Measurements from ENCODE around the gene EOGT. TPM values are rescaled to one million over a fixed set of nuclear protein-coding genes. Genes with fewer than 3 reads are reported as not detected.

EOGT gene
- total RNA-seq, 1 donor from 2014 or later = 12.6 TPM

- no peaks in the 10 kb centered on the region for H3K27me3 Mint-ChIP-seq
- H3K4me1 Mint-ChIP-seq = peaks cover 3% of the 10 kb centered on the region
- no peak overlapping the region for H3K4me3 Mint-ChIP-seq
- no peak overlapping the region for H3K27ac Mint-ChIP-seq
- H3K9me3 Mint-ChIP-seq = no peaks in the 10 kb centered on the region
- intact Hi-C loops (cut with micrococcal nuclease) = no loop called here
- DNase-seq = no peak
- peaks cover 25% of the 10 kb centered on the region for H3K36me3 Mint-ChIP-seq (ENCODE audit: low read depth)
Observed at GRCh38 chr3:68999158-68999557, 14.3 kb downstream of the EOGT start.

GRCh38 chr3:68997887-68998286 is 15.6 kb downstream of the EOGT start:
- Mint-ChIP-seq H3K27me3 (no peaks in the 10 kb centered on the region), H3K9me3 (no peaks in the 10 kb centered on the region), H3K4me1 (peaks cover 3% of the 10 kb centered on the region), H3K27ac (no peak overlapping the region), H3K36me3 (ENCODE audit: low read depth) (peaks cover 29% of the 10 kb centered on the region), H3K4me3 (no peak overlapping the region)
- no peak for DNase-seq
- intact Hi-C loops (cut with micrococcal nuclease) = no loop called here

GRCh38 chr3:68996356-68996995 is 17.0 kb downstream of the EOGT start:
- Mint-ChIP-seq H3K4me1 (peaks cover 3% of the 10 kb centered on the region), H3K27ac (no peak overlapping the region), H3K4me3 (no peak overlapping the region), H3K27me3 (no peaks in the 10 kb centered on the region), H3K9me3 (no peaks in the 10 kb centered on the region), H3K36me3 (ENCODE audit: low read depth) (peaks cover 35% of the 10 kb centered on the region)
- intact Hi-C loops (cut with micrococcal nuclease) = no loop called here
- DNase-seq = no peak

GRCh38 chr3:68988740-68989139 is 24.7 kb downstream of the EOGT start:
- intact Hi-C loops (cut with micrococcal nuclease) = no loop called here

GRCh38 chr3:68987322-68987721 is 26.2 kb downstream of the EOGT start:
- Mint-ChIP-seq H3K36me3 (ENCODE audit: low read depth) (peaks cover 34% of the 10 kb centered on the region), H3K4me1 (no peaks in the 10 kb centered on the region), H3K27ac (no peak overlapping the region), H3K4me3 (no peak overlapping the region), H3K27me3 (no peaks in the 10 kb centered on the region), H3K9me3 (no peaks in the 10 kb centered on the region)
- intact Hi-C loops (cut with micrococcal nuclease) = no loop called here
- DNase-seq = no peak

More at GRCh38 chr3:68988740-68989139, 24.7 kb downstream of the EOGT start:
- no peaks in the 10 kb centered on the region for H3K27me3 Mint-ChIP-seq
- H3K4me3 Mint-ChIP-seq = no peak overlapping the region
- peaks cover 37% of the 10 kb centered on the region for H3K36me3 Mint-ChIP-seq (ENCODE audit: low read depth)
- DNase-seq = no peak
- no peak overlapping the region for H3K27ac Mint-ChIP-seq
- no peaks in the 10 kb centered on the region for H3K4me1 Mint-ChIP-seq
- H3K9me3 Mint-ChIP-seq = no peaks in the 10 kb centered on the region

GRCh38 chr3:68986496-68987208 is 26.8 kb downstream of the EOGT start:
- no peaks in the 10 kb centered on the region for H3K27me3 Mint-ChIP-seq
- H3K9me3 Mint-ChIP-seq = no peaks in the 10 kb centered on the region
- H3K36me3 Mint-ChIP-seq (ENCODE audit: low read depth) = peaks cover 31% of the 10 kb centered on the region
- H3K27ac Mint-ChIP-seq = no peak overlapping the region
- H3K4me1 Mint-ChIP-seq = no peaks in the 10 kb centered on the region
- intact Hi-C loops (cut with micrococcal nuclease) = no loop called here
- no peak overlapping the region for H3K4me3 Mint-ChIP-seq
- no peak for DNase-seq

- Mint-ChIP-seq H3K36me3 (ENCODE audit: low read depth) (peaks cover 29% of the 10 kb centered on the region), H3K27ac (no peak overlapping the region)
Observed at GRCh38 chr3:68985146-68985790, 28.2 kb downstream of the EOGT start.

GRCh38 chr3:68984011-68984530 is 29.4 kb downstream of the EOGT start:
- peaks cover 30% of the 10 kb centered on the region for H3K36me3 Mint-ChIP-seq (ENCODE audit: low read depth)
- no peaks in the 10 kb centered on the region for H3K4me1 Mint-ChIP-seq
- H3K27me3 Mint-ChIP-seq = no peaks in the 10 kb centered on the region
- H3K27ac Mint-ChIP-seq = no peak overlapping the region
- no peak overlapping the region for H3K4me3 Mint-ChIP-seq
- no peaks in the 10 kb centered on the region for H3K9me3 Mint-ChIP-seq
- intact Hi-C loops (cut with micrococcal nuclease) = no loop called here
- no peak for DNase-seq

More at GRCh38 chr3:68985146-68985790, 28.2 kb downstream of the EOGT start:
- no peaks in the 10 kb centered on the region for H3K27me3 Mint-ChIP-seq
- intact Hi-C loops (cut with micrococcal nuclease) = no loop called here
- DNase-seq = no peak
- H3K9me3 Mint-ChIP-seq = no peaks in the 10 kb centered on the region
- no peaks in the 10 kb centered on the region for H3K4me1 Mint-ChIP-seq
- H3K4me3 Mint-ChIP-seq = no peak overlapping the region

- H3K27ac Mint-ChIP-seq = no peak overlapping the region
- no peak for DNase-seq
- H3K9me3 Mint-ChIP-seq = no peaks in the 10 kb centered on the region
- no peaks in the 10 kb centered on the region for H3K27me3 Mint-ChIP-seq
- peaks cover 15% of the 10 kb centered on the region for H3K36me3 Mint-ChIP-seq (ENCODE audit: low read depth)
- no peaks in the 10 kb centered on the region for H3K4me1 Mint-ChIP-seq
- intact Hi-C loops (cut with micrococcal nuclease) = no loop called here
- H3K4me3 Mint-ChIP-seq = no peak overlapping the region
Observed at GRCh38 chr3:68977486-68978167, 35.9 kb downstream of the EOGT start.

GRCh38 chr3:68974711-68975110 is 38.8 kb downstream of the EOGT start:
- Mint-ChIP-seq H3K9me3 (no peaks in the 10 kb centered on the region), H3K27me3 (peaks cover 6% of the 10 kb centered on the region), H3K4me3 (no peak overlapping the region), H3K4me1 (no peaks in the 10 kb centered on the region), H3K27ac (no peak overlapping the region), H3K36me3 (ENCODE audit: low read depth) (peaks cover 11% of the 10 kb centered on the region)
- intact Hi-C loops (cut with micrococcal nuclease) = no loop called here
- DNase-seq = no peak

GRCh38 chr3:68973639-68974038 is 39.8 kb downstream of the EOGT start:
- Mint-ChIP-seq H3K36me3 (ENCODE audit: low read depth) (peaks cover 9% of the 10 kb centered on the region), H3K4me1 (no peaks in the 10 kb centered on the region), H3K4me3 (no peak overlapping the region), H3K27me3 (peaks cover 9% of the 10 kb centered on the region), H3K9me3 (no peaks in the 10 kb centered on the region), H3K27ac (no peak overlapping the region)
- intact Hi-C loops (cut with micrococcal nuclease) = no loop called here
- DNase-seq = no peak

- H3K4me1 Mint-ChIP-seq = no peaks in the 10 kb centered on the region
- H3K4me3 Mint-ChIP-seq = no peak overlapping the region
- intact Hi-C loops (cut with micrococcal nuclease) = no loop called here
- peak; percentile 69 for DNase-seq
- H3K9me3 Mint-ChIP-seq = no peaks in the 10 kb centered on the region
- H3K27me3 Mint-ChIP-seq = peaks cover 10% of the 10 kb centered on the region
- H3K27ac Mint-ChIP-seq = no peak overlapping the region
- peaks cover 4% of the 10 kb centered on the region for H3K36me3 Mint-ChIP-seq (ENCODE audit: low read depth)
Observed at GRCh38 chr3:68972358-68972979, 41.0 kb downstream of the EOGT start.

GRCh38 chr3:68964694-68965093 is 48.8 kb downstream of the EOGT start:
- intact Hi-C loops (cut with micrococcal nuclease) = no loop called here
- peaks cover 21% of the 10 kb centered on the region for H3K27me3 Mint-ChIP-seq
- H3K4me3 Mint-ChIP-seq = no peak overlapping the region
- no peaks in the 10 kb centered on the region for H3K9me3 Mint-ChIP-seq
- H3K4me1 Mint-ChIP-seq = no peaks in the 10 kb centered on the region
- no peak overlapping the region for H3K27ac Mint-ChIP-seq
- no peaks in the 10 kb centered on the region for H3K36me3 Mint-ChIP-seq (ENCODE audit: low read depth)
- no peak for DNase-seq

Data from activated CD4-positive, alpha-beta T cell treated with anti-CD3 and anti-CD28 coated beads, Interleukin-2, amount 10 ng/mL, durations not matched to agents 24 days and 14 days (primary cell).